T-helper 2 cell treated with Interferon-gamma antibody and Interleukin-4, amounts not matched to agents 100 ng/mL and 5 ng/mL, for 36 hours (primary cell): ENCODE data around the gene PRKAR1B. TPM values are rescaled to one million over a fixed set of nuclear protein-coding genes. Genes with fewer than 3 reads are reported as not detected.
"Not testable (repeated sequence)": the region's sequence is repeated elsewhere in the genome, so short reads cannot be mapped to it uniquely, and the experiment has no call there.

Source experiments
- intact Hi-C: fragments of 100-400 bp; cut with micrococcal nuclease; formaldehyde crosslinking; loops from one replicate; pipeline ENCODE4 v1.15.1; 2023
- total RNA-seq: library from RNA; stranded (reverse); gene quantifications from 2 replicates; pipeline ENCODE4 v1.2.3, GENCODE V29; 2022

The PRKAR1B gene
- total RNA-seq, 1 donor from 2014 or later, result 32.7 TPM

GRCh38 chr7:670501-671390, 56.3 kb downstream of the PRKAR1B start:
- intact Hi-C loops, result no loop called here

- intact Hi-C loops, result no loop called here
Observed at GRCh38 chr7:668958-669357, 58.1 kb downstream of the PRKAR1B start.

- intact Hi-C loops, result no loop called here
Observed at GRCh38 chr7:668139-668931, 58.7 kb downstream of the PRKAR1B start.

- intact Hi-C loops, result no loop called here
Observed at GRCh38 chr7:666454-667292, 60.4 kb downstream of the PRKAR1B start.

GRCh38 chr7:665736-666453, 61.2 kb downstream of the PRKAR1B start:
- intact Hi-C loops, result no loop called here

GRCh38 chr7:664997-665735, 61.9 kb downstream of the PRKAR1B start:
- intact Hi-C loops, result no loop called here

- intact Hi-C loops, result no loop called here
Observed at GRCh38 chr7:664402-664775, 62.7 kb downstream of the PRKAR1B start.

GRCh38 chr7:662576-662975, 64.5 kb downstream of the PRKAR1B start:
- intact Hi-C loops, result no loop called here

- intact Hi-C loops, result no loop called here
Observed at GRCh38 chr7:659996-660395, 67.1 kb downstream of the PRKAR1B start.

GRCh38 chr7:659306-659847, 67.7 kb downstream of the PRKAR1B start:
- intact Hi-C loops, result no loop called here

- intact Hi-C loops, result no loop called here
Observed at GRCh38 chr7:657565-658119, 69.4 kb downstream of the PRKAR1B start.

- intact Hi-C loops, result not testable (repeated sequence)
Observed at GRCh38 chr7:657010-657409, 70.1 kb downstream of the PRKAR1B start.

- intact Hi-C loops, result no loop called here
Observed at GRCh38 chr7:655758-656157, 71.3 kb downstream of the PRKAR1B start.

GRCh38 chr7:653829-654764, 73.0 kb downstream of the PRKAR1B start:
- intact Hi-C loops, result no loop called here

- intact Hi-C loops, result no loop called here
Observed at GRCh38 chr7:652881-653280, 74.2 kb downstream of the PRKAR1B start.

- intact Hi-C loops, result not testable (repeated sequence)
Observed at GRCh38 chr7:652167-652566, 74.9 kb downstream of the PRKAR1B start.

- intact Hi-C loops, result no loop called here
Observed at GRCh38 chr7:651032-651728, 75.9 kb downstream of the PRKAR1B start.
